Fibroblast of mammary gland (primary cell): ENCODE measurements around the gene MAMDC2.

Experiments
- DNase-seq: peaks from one replicate; pipeline ENCODE4 v3.0.0-alpha.2; 2010; ENCODE audit warnings: low read depth
- H3K4me3 ChIP-seq: 2 replicates; pipeline ENCODE4 v1.5.1; 2011; ENCODE audit warnings: low read depth, mild to moderate bottlenecking, low read length, moderate library complexity; ENCODE audit not compliant: control insufficient read depth
- TF ChIP-seq, protein P1 (sequence below): conservative IDR thresholded peaks from 2 replicates; pipeline ENCODE4 v1.5.1; 2011; ENCODE audit warnings: low read depth, low read length, inconsistent platforms; ENCODE audit not compliant: control insufficient read depth, insufficient read depth

The MAMDC2 gene

DNA sequence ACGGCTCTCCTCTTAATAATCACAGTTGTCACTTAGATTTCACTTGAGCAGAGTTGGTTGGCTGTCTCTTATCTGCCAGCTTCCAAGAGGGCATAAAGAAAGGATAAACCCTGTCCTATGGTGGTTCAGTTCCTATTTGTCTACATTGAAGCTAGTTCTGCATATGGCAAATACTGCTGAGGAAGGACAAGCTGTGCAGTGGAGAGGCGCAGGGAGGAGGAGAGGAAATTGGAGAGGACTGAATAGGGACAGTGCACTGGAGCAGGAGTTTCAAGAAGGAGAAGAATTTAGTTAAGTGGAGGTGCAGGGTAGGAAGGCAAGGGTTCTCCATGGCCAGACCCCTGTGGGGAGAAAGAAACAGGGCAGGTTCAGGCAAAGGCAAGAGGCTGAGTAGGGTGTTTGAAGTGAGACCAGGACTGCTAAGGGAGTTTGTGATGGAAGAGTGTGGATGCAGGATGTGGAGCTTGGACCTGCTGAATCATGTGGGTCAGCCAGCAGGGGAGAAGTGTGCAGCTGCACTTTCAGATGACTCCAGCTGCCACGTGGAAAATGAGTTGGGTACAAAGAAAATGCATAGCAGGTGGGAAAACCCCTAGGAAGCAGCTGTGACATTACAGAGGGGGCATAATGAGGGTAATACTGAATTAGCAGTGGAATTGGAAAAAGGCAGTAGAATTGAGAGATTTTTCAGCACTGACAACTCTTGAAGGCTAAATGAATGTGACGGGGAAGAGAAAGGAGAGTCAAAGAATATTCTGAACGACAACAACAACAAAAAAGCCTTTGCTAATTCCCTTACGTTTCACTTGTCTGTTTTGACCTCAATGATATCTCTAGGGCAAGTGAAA lies 66.8 kb downstream of the MAMDC2 start:
- TF ChIP-seq, protein P1, sequence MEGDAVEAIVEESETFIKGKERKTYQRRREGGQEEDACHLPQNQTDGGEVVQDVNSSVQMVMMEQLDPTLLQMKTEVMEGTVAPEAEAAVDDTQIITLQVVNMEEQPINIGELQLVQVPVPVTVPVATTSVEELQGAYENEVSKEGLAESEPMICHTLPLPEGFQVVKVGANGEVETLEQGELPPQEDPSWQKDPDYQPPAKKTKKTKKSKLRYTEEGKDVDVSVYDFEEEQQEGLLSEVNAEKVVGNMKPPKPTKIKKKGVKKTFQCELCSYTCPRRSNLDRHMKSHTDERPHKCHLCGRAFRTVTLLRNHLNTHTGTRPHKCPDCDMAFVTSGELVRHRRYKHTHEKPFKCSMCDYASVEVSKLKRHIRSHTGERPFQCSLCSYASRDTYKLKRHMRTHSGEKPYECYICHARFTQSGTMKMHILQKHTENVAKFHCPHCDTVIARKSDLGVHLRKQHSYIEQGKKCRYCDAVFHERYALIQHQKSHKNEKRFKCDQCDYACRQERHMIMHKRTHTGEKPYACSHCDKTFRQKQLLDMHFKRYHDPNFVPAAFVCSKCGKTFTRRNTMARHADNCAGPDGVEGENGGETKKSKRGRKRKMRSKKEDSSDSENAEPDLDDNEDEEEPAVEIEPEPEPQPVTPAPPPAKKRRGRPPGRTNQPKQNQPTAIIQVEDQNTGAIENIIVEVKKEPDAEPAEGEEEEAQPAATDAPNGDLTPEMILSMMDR, result no peak
- H3K4me3 ChIP-seq, result no peak overlapping the region
- peak; percentile 50 for DNase-seq

DNA sequence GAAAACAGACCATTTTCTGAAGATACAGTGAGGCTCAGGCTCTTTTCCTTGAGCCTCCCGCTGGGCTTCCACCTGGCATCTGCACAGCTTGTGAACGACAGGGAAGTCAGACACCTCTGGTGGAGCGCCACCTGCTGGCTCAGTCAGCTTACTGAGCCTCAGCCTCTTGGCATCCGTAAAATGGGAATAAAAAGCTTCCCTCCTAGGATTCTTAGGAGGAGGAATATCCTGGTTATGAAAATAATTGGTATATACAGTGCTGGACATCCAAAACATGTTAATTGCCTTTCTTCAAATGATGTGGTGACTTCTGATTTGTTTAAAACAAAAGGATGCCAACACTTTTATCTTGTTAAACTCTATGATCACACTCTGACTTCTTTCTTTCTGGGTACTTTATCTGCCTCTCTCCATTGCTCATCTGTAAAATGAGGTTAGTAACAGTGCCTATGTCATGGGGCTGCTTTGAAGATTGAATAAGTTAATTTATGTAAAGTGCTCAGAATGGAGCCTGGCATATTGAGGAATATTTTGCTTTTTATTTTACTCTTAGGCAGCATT lies 67.5 kb downstream of the MAMDC2 start:
- TF ChIP-seq, protein P1, result peak; percentile 86
- H3K4me3 ChIP-seq, result no peak overlapping the region
- DNase-seq, result peak; percentile 80

DNA sequence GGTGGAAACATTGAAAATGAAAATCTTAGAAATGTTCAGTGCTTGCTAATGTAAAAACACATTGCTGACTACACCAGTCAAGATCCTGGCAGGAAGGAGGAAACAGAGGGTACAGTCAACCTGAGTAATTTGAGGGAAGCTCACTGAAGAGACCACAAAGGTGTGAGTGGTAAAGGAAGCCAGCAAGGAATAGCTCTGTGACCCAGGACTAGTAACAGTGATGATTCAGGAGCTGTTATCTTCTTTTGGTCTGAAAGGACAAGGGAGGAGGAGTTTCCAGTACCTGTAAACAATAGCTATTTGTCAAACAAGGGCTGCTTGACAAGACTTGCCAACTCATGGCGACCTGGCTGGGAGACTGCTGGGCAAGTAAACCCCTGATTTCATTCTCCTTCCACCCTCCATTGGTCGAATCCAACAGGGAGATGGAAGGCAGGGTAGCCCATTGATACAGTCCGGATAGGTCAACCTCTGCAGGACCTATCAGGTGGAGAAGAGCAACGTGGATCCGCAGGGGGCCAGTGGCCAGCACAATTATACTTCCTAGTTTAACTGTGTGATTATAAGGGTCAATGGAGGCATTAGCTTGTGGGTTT lies 68.1 kb downstream of the MAMDC2 start:
- no peak overlapping the region for H3K4me3 ChIP-seq
- TF ChIP-seq, protein P1, result no peak
- no peak for DNase-seq

DNA sequence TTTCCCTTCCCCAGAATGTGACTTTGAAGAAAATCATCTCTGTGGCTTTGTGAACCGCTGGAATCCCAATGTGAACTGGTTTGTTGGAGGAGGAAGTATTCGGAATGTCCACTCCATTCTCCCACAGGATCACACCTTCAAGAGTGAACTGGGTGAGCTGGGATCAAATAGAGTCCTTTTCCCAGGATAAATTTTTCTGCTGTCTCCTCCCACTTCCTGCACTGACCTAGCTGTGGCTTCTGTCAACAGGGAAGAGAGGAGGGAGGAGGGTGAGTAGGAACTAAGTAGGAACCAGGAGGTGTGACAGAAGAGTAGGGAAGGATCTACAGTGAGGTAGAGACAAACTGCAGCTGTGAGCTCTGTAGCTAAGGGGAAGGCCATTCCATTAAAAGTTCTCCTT lies 69.3 kb downstream of the MAMDC2 start:
- no peak overlapping the region for H3K4me3 ChIP-seq
- TF ChIP-seq, protein P1, result no peak
- no peak for DNase-seq

DNA sequence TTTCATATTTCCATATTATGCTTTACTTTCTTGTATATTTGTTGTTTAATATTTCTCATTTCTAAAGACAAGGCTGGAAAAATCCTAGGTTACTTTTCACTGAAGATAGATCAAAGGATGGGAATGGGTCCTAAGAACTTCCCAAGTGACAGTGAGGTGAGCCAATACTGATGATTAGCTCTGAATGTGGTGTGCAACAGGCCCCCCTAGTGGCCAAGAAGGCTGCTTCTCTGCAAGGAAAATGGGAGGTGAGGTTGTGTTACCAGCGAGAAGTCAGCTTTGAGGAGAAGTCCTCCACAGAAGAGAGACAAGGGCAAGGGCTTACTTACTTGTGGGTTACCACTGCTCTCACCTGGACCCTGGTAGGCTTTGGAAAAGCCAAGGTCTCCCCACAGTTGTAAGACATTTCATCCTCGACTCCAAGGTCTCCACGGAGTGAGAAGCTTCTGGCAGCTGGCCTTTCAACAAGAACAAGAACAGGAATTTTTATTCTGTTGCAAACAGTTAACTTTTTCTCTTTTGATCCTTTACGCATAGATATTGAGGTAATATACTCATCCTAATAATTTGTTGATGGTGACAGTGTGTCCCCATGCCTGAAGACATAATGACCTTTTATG lies 69.9 kb downstream of the MAMDC2 start:
- DNase-seq, result peak; percentile 77
- TF ChIP-seq, protein P1, result peak; percentile 92

DNA sequence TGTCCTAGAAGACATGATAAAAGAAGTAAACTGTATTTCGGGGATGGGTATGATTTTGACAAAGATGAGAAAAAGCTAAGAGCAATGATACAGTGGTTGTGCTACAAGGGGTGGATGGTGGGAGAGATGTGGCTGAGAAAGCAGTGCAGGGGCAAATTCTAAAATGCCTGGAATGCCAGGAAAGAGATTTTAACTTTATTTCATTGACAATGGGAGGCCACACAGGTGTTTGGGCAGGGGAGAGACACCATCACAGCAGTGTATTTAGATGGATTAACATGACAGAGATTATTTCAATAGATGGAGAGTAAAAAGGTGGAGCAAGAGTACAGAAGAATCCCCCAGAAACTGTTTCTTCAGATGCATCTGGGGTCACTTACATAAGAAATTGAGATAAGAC lies 71.2 kb downstream of the MAMDC2 start:
- H3K4me3 ChIP-seq, result no peak overlapping the region
- TF ChIP-seq, protein P1, result no peak
- DNase-seq, result no peak

More for the DNA sequence above, 69.9 kb downstream of the MAMDC2 start:
- H3K4me3 ChIP-seq, result no peak overlapping the region
